Hepatocyte (in vitro differentiated cells): ENCODE data around the gene CD300A.

Experiments used
- EZH2 ChIP-seq: fragments of 200-600 bp; sonication (generic); IDR thresholded peaks from 2 replicates; pipeline ENCODE4 v1.6.1; 2016; ENCODE audit warnings: antibody characterized with exemption, mild to moderate bottlenecking, borderline replicate concordance
- EZH2phosphoT487 ChIP-seq: fragments of 200-600 bp; sonication (generic); IDR thresholded peaks from one replicate; pipeline ENCODE4 v1.6.1; 2018; ENCODE audit warnings: antibody characterized with exemption, mild to moderate bottlenecking, low read depth, moderate library complexity; ENCODE audit not compliant: unreplicated experiment, severe bottlenecking
- TF ChIP-seq, protein P1 (sequence below): fragments of 200-600 bp; sonication (generic); IDR thresholded peaks from 2 replicates; pipeline ENCODE4 v1.5.1; 2016; ENCODE audit warnings: antibody characterized with exemption, mild to moderate bottlenecking; ENCODE audit not compliant: poor library complexity

GRCh38 chr17:74521701-74522201 lies 55.3 kb downstream of the CD300A start:
- TF ChIP-seq, protein P1, sequence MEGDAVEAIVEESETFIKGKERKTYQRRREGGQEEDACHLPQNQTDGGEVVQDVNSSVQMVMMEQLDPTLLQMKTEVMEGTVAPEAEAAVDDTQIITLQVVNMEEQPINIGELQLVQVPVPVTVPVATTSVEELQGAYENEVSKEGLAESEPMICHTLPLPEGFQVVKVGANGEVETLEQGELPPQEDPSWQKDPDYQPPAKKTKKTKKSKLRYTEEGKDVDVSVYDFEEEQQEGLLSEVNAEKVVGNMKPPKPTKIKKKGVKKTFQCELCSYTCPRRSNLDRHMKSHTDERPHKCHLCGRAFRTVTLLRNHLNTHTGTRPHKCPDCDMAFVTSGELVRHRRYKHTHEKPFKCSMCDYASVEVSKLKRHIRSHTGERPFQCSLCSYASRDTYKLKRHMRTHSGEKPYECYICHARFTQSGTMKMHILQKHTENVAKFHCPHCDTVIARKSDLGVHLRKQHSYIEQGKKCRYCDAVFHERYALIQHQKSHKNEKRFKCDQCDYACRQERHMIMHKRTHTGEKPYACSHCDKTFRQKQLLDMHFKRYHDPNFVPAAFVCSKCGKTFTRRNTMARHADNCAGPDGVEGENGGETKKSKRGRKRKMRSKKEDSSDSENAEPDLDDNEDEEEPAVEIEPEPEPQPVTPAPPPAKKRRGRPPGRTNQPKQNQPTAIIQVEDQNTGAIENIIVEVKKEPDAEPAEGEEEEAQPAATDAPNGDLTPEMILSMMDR = no peak
- TF ChIP-seq EZH2 = no peak
- no peak for TF ChIP-seq EZH2phosphoT487
